Measurements from ENCODE around the gene TET1. TPM values are rescaled to one million over a fixed set of nuclear protein-coding genes. Genes with fewer than 3 reads are reported as not detected.

Gene TET1
- polyA plus RNA-seq, 3 donors, result 0.01 to 0.08 (median 0.06) TPM

DNA sequence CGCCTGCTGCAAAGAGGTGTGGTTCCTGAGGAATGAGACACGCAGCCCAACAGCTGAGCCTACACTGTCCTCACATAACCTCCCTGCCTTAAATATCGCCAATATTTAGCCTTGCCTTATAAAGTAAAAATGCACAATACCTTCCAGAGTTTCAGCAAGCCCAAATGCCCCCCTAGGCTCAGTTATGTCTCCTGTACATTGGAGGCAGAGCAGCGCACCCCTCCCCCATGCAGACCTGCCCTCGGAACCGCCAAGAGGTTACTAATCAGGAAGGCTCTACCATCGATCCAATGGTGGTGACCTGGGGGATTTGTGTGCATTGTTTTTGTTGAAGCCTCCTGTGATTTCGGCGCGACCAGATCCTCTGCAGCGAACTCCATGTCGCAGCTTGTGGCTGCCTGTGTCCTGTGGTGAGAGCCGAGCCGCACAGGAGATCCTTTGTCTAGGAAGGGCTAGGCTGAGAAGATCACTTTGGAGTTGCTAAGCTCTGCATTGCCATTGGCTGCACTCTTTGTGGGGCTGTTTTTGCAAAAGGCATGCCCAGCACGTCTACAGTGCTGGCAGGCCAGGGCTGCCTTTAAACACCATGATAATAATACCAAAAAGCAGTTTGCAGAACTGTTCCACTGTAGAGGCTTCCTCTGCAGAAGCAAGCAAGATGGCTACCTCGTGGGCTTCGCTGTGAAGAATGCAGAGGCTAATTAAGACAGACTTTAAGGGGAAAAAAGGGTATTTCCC, 40.1 kb downstream of the TET1 start:
- TF ChIP-seq, protein P1, sequence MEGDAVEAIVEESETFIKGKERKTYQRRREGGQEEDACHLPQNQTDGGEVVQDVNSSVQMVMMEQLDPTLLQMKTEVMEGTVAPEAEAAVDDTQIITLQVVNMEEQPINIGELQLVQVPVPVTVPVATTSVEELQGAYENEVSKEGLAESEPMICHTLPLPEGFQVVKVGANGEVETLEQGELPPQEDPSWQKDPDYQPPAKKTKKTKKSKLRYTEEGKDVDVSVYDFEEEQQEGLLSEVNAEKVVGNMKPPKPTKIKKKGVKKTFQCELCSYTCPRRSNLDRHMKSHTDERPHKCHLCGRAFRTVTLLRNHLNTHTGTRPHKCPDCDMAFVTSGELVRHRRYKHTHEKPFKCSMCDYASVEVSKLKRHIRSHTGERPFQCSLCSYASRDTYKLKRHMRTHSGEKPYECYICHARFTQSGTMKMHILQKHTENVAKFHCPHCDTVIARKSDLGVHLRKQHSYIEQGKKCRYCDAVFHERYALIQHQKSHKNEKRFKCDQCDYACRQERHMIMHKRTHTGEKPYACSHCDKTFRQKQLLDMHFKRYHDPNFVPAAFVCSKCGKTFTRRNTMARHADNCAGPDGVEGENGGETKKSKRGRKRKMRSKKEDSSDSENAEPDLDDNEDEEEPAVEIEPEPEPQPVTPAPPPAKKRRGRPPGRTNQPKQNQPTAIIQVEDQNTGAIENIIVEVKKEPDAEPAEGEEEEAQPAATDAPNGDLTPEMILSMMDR (IDR thresholded peaks at IDR 0.05), result no peak
- no peaks in the 10 kb centered on the region for H3K36me3 ChIP-seq (replicated peaks in 1 of 2; ENCODE audit: control insufficient read depth in 1 of 2, insufficient read depth in 2 of 2, low read length in 2 of 2)
- peaks cover 7 to 10% (median 9%) of the 10 kb centered on the region in 3 donors for H3K27me3 Mint-ChIP-seq (ENCODE audit: low read depth in 3 of 3)
- peak overlapping the region; percentile 79 for H3K4me2 ChIP-seq (replicated peaks; ENCODE audit: extremely low read depth, low read length, poor library complexity, severe bottlenecking)
- peaks cover 0 to 2% of the 10 kb centered on the region in 2 donors for H3K27me3 ChIP-seq (ENCODE audit: control insufficient read depth in 2 of 2, insufficient read depth in 2 of 2, low read length in 2 of 2)
- DNase-seq, result peak; percentile 8 to 18 (median 10)
- peaks cover 0 to 2% (median 0%) of the 10 kb centered on the region in 7 donors for H3K9me3 Mint-ChIP-seq
- H3K4me3 ChIP-seq (replicated peaks in 1 of 3; ENCODE audit: low read depth in 2 of 3, low read length in 3 of 3), result peak overlapping the region; percentile 31 to 74 (median 52)
- peak overlapping the region in 5 of 7 donors; percentile 10 to 58 (median 38) for H3K27ac Mint-ChIP-seq
- peak overlapping the region; percentile 97 for H2AFZ ChIP-seq (ENCODE audit: insufficient read depth, low read depth, low read length, poor library complexity, severe bottlenecking)
- peak overlapping the region in 1 of 2 donors; percentile 10 for H3K27ac ChIP-seq (ENCODE audit: low read depth in 1 of 2, low read length in 2 of 2)
- H3K9ac ChIP-seq (ENCODE audit: insufficient read depth, low read length, poor library complexity, severe bottlenecking), result peak overlapping the region; percentile 37
- intact Hi-C loops (cut with micrococcal nuclease), result no loop called here
- peaks cover 9 to 11% of the 10 kb centered on the region in 2 donors for H3K4me1 ChIP-seq (ENCODE audit: control insufficient read depth in 1 of 2, insufficient read depth in 2 of 2, low read length in 2 of 2)
- no peaks in the 10 kb centered on the region for H4K20me1 ChIP-seq (ENCODE audit: insufficient read depth, low read length)
- H3K36me3 Mint-ChIP-seq, result peaks cover 0 to 2% of the 10 kb centered on the region in 2 donors
- no peaks in the 10 kb centered on the region for H3K9me3 ChIP-seq (replicated peaks in 1 of 2; ENCODE audit: control insufficient read depth in 1 of 2, insufficient read depth in 1 of 2, low read length in 2 of 2)
- H3K4me1 Mint-ChIP-seq, result peaks cover 18% of the 10 kb centered on the region
- WGBS (ENCODE audit: insufficient coverage), result 8% methylated on average over 12 of the region's 17 CpGs
- H3K79me2 ChIP-seq (ENCODE audit: insufficient read depth, low read length), result no peaks in the 10 kb centered on the region
- peak overlapping the region; percentile 87 to 96 for H3K4me3 Mint-ChIP-seq

DNA sequence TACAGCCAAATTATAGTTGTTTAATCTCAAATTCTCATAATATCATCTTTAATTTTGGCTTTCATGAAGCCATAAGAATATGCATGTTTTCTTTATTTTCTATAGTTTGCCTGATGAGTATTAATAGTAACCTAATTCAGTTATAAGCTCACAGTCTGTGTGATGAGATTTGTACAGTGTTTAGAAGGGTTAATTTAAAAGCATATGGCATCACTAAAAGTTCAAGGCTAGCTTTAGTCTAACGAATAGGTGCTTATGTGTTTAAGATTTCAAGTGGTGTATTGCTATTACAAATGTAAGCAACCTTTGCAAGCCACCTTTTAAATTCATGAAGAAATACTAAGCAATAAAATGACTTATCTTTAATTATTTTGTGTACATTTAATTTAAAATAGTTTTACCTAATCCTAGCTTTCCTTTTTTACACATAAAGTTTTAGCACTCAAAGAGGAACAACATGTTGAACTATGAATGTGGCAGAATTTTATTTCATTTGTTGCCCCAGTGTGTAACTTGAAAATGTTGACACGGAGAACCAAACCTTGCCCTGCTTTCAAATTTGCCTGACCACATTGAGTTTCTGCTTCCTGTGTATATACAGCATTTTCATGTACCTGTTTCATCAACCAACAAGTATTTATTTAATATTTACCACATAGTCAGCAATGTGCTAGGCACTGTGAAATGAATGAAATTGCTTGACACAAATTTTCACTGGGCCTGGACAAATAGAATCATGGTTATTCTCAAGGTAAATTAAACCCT, 41.5 kb downstream of the TET1 start:
- Histone ChIP-seq H3K4me2 (replicated peaks; ENCODE audit: extremely low read depth, low read length, poor library complexity, severe bottlenecking) (no peak overlapping the region), H4K20me1 (ENCODE audit: insufficient read depth, low read length) (no peaks in the 10 kb centered on the region), H3K9me3 (replicated peaks in 1 of 2; ENCODE audit: control insufficient read depth in 1 of 2, insufficient read depth in 1 of 2, low read length in 2 of 2) (no peaks in the 10 kb centered on the region), H2AFZ (ENCODE audit: insufficient read depth, low read depth, low read length, poor library complexity, severe bottlenecking) (peak overlapping the region; percentile 97), H3K9ac (ENCODE audit: insufficient read depth, low read length, poor library complexity, severe bottlenecking) (no peak overlapping the region), H3K36me3 (replicated peaks in 1 of 2; ENCODE audit: control insufficient read depth in 1 of 2, insufficient read depth in 2 of 2, low read length in 2 of 2) (no peaks in the 10 kb centered on the region), H3K4me1 (ENCODE audit: control insufficient read depth in 1 of 2, insufficient read depth in 2 of 2, low read length in 2 of 2) (peaks cover 9 to 11% of the 10 kb centered on the region in 2 donors), H3K79me2 (ENCODE audit: insufficient read depth, low read length) (no peaks in the 10 kb centered on the region), H3K4me3 (replicated peaks in 1 of 3; ENCODE audit: low read depth in 2 of 3, low read length in 3 of 3) (no peak overlapping the region), H3K27ac (ENCODE audit: low read depth in 1 of 2, low read length in 2 of 2) (no peak overlapping the region), H3K27me3 (ENCODE audit: control insufficient read depth in 2 of 2, insufficient read depth in 2 of 2, low read length in 2 of 2) (peaks cover 0 to 2% of the 10 kb centered on the region in 2 donors)
- TF ChIP-seq, protein P1 (IDR thresholded peaks at IDR 0.05), result no peak
- Mint-ChIP-seq H3K9me3 (peaks cover 0 to 2% (median 0%) of the 10 kb centered on the region in 7 donors), H3K4me1 (peaks cover 16% of the 10 kb centered on the region), H3K4me3 (no peak overlapping the region), H3K36me3 (peaks cover 0 to 2% of the 10 kb centered on the region in 2 donors), H3K27ac (peak overlapping the region in 1 of 7 donors; percentile 18), H3K27me3 (ENCODE audit: low read depth in 3 of 3) (peaks cover 7 to 10% (median 9%) of the 10 kb centered on the region in 3 donors)
- DNase-seq, result no peak
- intact Hi-C loops (cut with micrococcal nuclease), result no loop called here
- WGBS (ENCODE audit: insufficient coverage), result no CpG with 5 or more reads among the region's 2 CpGs

Data from CD14-positive monocyte (primary cell).